HEK293T (cell line): Measurements from ENCODE around the gene HSD17B4.

Experiments
- CTBP1 ChIP-seq: fragments of 450-650 bp; IDR thresholded peaks from 2 replicates; pipeline ENCODE4 v1.6.1; 2016; ENCODE audit warnings: borderline replicate concordance
- ELF4 ChIP-seq: fragments of 450-650 bp; IDR thresholded peaks from 2 replicates; pipeline ENCODE4 v1.6.1; 2017; ENCODE audit warnings: antibody characterized with exemption
- LEF1 ChIP-seq: fragments of 450-650 bp; IDR thresholded peaks from 2 replicates; pipeline ENCODE4 v1.6.1; 2017; ENCODE audit warnings: mild to moderate bottlenecking, borderline replicate concordance
- SP1 ChIP-seq: fragments of 450-650 bp; IDR thresholded peaks from 2 replicates; pipeline ENCODE4 v1.6.1; 2017
- ZNF384 ChIP-seq: fragments of 450-650 bp; IDR thresholded peaks from 2 replicates; pipeline ENCODE4 v1.6.1; 2016

DNA sequence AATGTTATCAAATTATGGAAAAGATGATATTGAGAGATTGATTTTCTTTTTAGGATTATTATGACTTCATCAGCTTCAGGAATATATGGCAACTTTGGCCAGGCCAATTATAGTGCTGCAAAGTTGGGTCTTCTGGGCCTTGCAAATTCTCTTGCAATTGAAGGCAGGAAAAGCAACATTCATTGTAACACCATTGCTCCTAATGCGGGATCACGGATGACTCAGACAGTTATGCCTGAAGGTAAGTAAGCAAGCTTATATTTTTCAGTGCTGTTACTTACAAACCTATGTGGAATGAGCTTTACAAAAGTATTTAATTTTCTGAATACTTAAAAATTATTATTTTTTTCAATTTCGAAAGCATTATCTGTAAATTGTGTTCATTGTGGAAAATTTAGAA lies 26.5 kb downstream of the HSD17B4 start:
- no peak for TF ChIP-seq SP1
- no peak for TF ChIP-seq ELF4
- no peak for TF ChIP-seq LEF1
- no peak for TF ChIP-seq CTBP1
- no peak for TF ChIP-seq ZNF384
